HepG2 (cell line): ENCODE results near the gene ZNFX1. TPM values are rescaled to one million over a fixed set of nuclear protein-coding genes. Genes with fewer than 3 reads are reported as not detected.
A peak's percentile ranks its signal among the peaks of the same experiment; 100 is the strongest.

Source experiments
- AKNA ChIP-seq: sonication (generic); formaldehyde crosslinking; IDR thresholded peaks from 2 replicates; pipeline ENCODE4 v1.4.0; 2020; ENCODE audit warnings: missing genetic modification reagents, borderline replicate concordance
- CCDC6 ChIP-seq: sonication (generic); formaldehyde crosslinking; IDR thresholded peaks from 2 replicates; pipeline ENCODE4 v1.8.1; 2022; ENCODE audit warnings: mild to moderate bottlenecking, missing genetic modification reagents, moderate library complexity
- FOSL1 ChIP-seq: sonication (generic); formaldehyde crosslinking; IDR thresholded peaks from 2 replicates; pipeline ENCODE4 v1.9.0; 2021; ENCODE audit warnings: missing genetic modification reagents, borderline replicate concordance
- FOSL2 ChIP-seq: sonication (generic); formaldehyde crosslinking; IDR thresholded peaks from 2 replicates; pipeline ENCODE4 v1.4.0; 2020; ENCODE audit warnings: missing genetic modification reagents
- MXD1 ChIP-seq: sonication (generic); formaldehyde crosslinking; IDR thresholded peaks from 2 replicates; pipeline ENCODE4 v1.4.0; 2020; ENCODE audit warnings: mild to moderate bottlenecking, missing genetic modification reagents
- PHF8 ChIP-seq: sonication (generic); formaldehyde crosslinking; IDR thresholded peaks from 2 replicates; pipeline ENCODE4 v1.5.0; 2020; ENCODE audit warnings: missing genetic modification reagents
- SAP130 ChIP-seq: IDR thresholded peaks from 2 replicates; pipeline ENCODE4 v1.6.1; 2016; ENCODE audit warnings: low read depth
- ZBED4 ChIP-seq: sonication (generic); formaldehyde crosslinking; IDR thresholded peaks from 2 replicates; pipeline ENCODE4 v1.4.0; 2020; ENCODE audit warnings: missing genetic modification reagents, borderline replicate concordance
- ZBTB14 ChIP-seq: sonication (generic); formaldehyde crosslinking; IDR thresholded peaks from 2 replicates; pipeline ENCODE4 v1.4.0; 2020; ENCODE audit warnings: missing genetic modification reagents
- ZBTB25 ChIP-seq: IDR thresholded peaks from 2 replicates; pipeline ENCODE4 v1.6.1; 2018; ENCODE audit warnings: missing genetic modification reagents
- ZGPAT ChIP-seq: IDR thresholded peaks from 2 replicates; pipeline ENCODE4 v1.6.1; 2016; ENCODE audit warnings: mild to moderate bottlenecking
- ZMAT5 ChIP-seq: sonication (generic); formaldehyde crosslinking; IDR thresholded peaks from 2 replicates; pipeline ENCODE4 v1.5.0; 2020; ENCODE audit warnings: mild to moderate bottlenecking, low read depth, missing genetic modification reagents, borderline replicate concordance
- ZNF350 ChIP-seq: sonication (generic); formaldehyde crosslinking; IDR thresholded peaks from 2 replicates; pipeline ENCODE4 v1.4.0; 2020; ENCODE audit warnings: mild to moderate bottlenecking, low read depth, missing genetic modification reagents, borderline replicate concordance
- ZNF652 ChIP-seq: IDR thresholded peaks from 2 replicates; pipeline ENCODE4 v1.6.1; 2016; ENCODE audit warnings: low read depth, borderline replicate concordance
- polyA plus RNA-seq, 8 experiments: library from polyadenylated mRNA; depleted of rRNA in 3 of 8; stranded (reverse) in 7 of 8; unstranded in 1 of 8; fragments of >200 nt; fragmentation: Illumina TruSeq in 4 of 8; extraction: Trizol in 4 of 8; gene quantifications; 2 replicates each; pipeline versions ENCODE4 v1.2.1 to v1.2.3, GENCODE V29; 2011 to 2016; ENCODE audit warnings: low read depth in 4 of 8, missing spikeins in 1 of 8, mixed read lengths in 1 of 8; ENCODE audit not compliant: insufficient read depth in 1 of 8
- total RNA-seq, 5 experiments: library from RNA; depleted of rRNA; stranded (reverse); fragments of >200 nt; fragmentation: Illumina TruSeq; extraction: Trizol; gene quantifications; 2 replicates each; pipeline ENCODE4 v1.2.3, GENCODE V29; 2016; ENCODE audit warnings: low read depth in 1 of 5

Gene ZNFX1
- total and polyA plus RNA-seq, 2 of the 13 experiments (the other 11 are each of a cell fraction or from before 2014, with no cell fraction given) = 2.9 to 11.1 TPM

GRCh38 chr20:49286689-49287551 lies 9.1 kb upstream of the ZNFX1 start (continued):
- 0 out of 2 replicates have a peak, but pooled peaks have one; percentile 19 for TF ChIP-seq ZBTB14 (CRISPR knock-in tag)
- TF ChIP-seq FOSL2 (CRISPR knock-in tag) = no peak
- no peak for TF ChIP-seq MXD1 (CRISPR knock-in tag)
- no peak for TF ChIP-seq ZBED4 (CRISPR knock-in tag)
- TF ChIP-seq ZBTB25 (CRISPR knock-in tag) = no peak
- no peak for TF ChIP-seq FOSL1 (CRISPR knock-in tag)
- TF ChIP-seq ZGPAT (CRISPR knock-in tag) = no peak
- no peak for TF ChIP-seq ZMAT5 (CRISPR knock-in tag)
- TF ChIP-seq CCDC6 (CRISPR knock-in tag) = 0 out of 2 replicates have a peak, but pooled peaks have one; percentile 20
- TF ChIP-seq ZNF350 (CRISPR knock-in tag) = no peak
- no peak; the same call in 1 of the 2 replicates for TF ChIP-seq SAP130 (CRISPR knock-in tag)
- TF ChIP-seq AKNA (CRISPR knock-in tag) = no peak
- TF ChIP-seq PHF8 (CRISPR knock-in tag) = no peak
- no peak for TF ChIP-seq ZNF652
